KMS-11 (cell line): ENCODE measurements around the gene CACNA2D3.

Source experiments
- H2AFZ ChIP-seq: fragments of 200-600 bp; sonication (generic); 2 replicates; pipeline ENCODE4 v1.6.1; 2016; ENCODE audit warnings: antibody characterized with exemption, mixed run types, low read depth
- H3K27ac ChIP-seq: fragments of 200-600 bp; sonication (generic); 2 replicates; pipeline ENCODE4 v1.6.1; 2016; ENCODE audit warnings: mild to moderate bottlenecking, mixed run types
- H3K27me3 ChIP-seq: fragments of 200-600 bp; sonication (generic); 2 replicates; pipeline ENCODE4 v1.6.1; 2017; ENCODE audit warnings: mild to moderate bottlenecking, low read depth, mixed run types, moderate library complexity; ENCODE audit not compliant: insufficient read depth
- H3K36me3 ChIP-seq: fragments of 200-600 bp; sonication (generic); 2 replicates; pipeline ENCODE4 v1.6.1; 2017; ENCODE audit warnings: mild to moderate bottlenecking, mixed run types; ENCODE audit not compliant: insufficient read depth
- H3K4me1 ChIP-seq: fragments of 200-600 bp; sonication (generic); 2 replicates; pipeline ENCODE4 v1.6.1; 2016; ENCODE audit warnings: mild to moderate bottlenecking, low read depth, mixed run types; ENCODE audit not compliant: poor library complexity, severe bottlenecking
- H3K4me2 ChIP-seq: fragments of 200-600 bp; sonication (generic); 2 replicates; pipeline ENCODE4 v1.7.0; 2016; ENCODE audit warnings: mild to moderate bottlenecking, mixed run types
- H3K4me3 ChIP-seq: fragments of 200-600 bp; sonication (generic); IDR thresholded peaks from 2 replicates; pipeline ENCODE4 v1.6.1; 2017; ENCODE audit warnings: low read depth, low read length, mixed read lengths; ENCODE audit not compliant: insufficient read depth
- H3K79me2 ChIP-seq: fragments of 200-600 bp; sonication (generic); 2 replicates; pipeline ENCODE4 v1.6.1; 2016; ENCODE audit warnings: low read depth, mixed run types; ENCODE audit not compliant: insufficient read depth
- H3K9ac ChIP-seq: fragments of 200-600 bp; sonication (generic); 2 replicates; pipeline ENCODE4 v1.6.1; 2016; ENCODE audit warnings: mild to moderate bottlenecking, mixed run types
- H4K20me1 ChIP-seq: fragments of 200-600 bp; sonication (generic); 2 replicates; pipeline ENCODE4 v1.6.1; 2016; ENCODE audit warnings: mild to moderate bottlenecking, mixed run types; ENCODE audit not compliant: insufficient read depth
- TF ChIP-seq, protein P1 (sequence below): fragments of 200-600 bp; sonication (generic); conservative IDR thresholded peaks from 2 replicates; pipeline ENCODE4 v1.6.1; 2017; ENCODE audit warnings: low read depth, mild to moderate bottlenecking, antibody characterized with exemption, low read length, moderate library complexity, mixed read lengths

CACNA2D3 gene

DNA sequence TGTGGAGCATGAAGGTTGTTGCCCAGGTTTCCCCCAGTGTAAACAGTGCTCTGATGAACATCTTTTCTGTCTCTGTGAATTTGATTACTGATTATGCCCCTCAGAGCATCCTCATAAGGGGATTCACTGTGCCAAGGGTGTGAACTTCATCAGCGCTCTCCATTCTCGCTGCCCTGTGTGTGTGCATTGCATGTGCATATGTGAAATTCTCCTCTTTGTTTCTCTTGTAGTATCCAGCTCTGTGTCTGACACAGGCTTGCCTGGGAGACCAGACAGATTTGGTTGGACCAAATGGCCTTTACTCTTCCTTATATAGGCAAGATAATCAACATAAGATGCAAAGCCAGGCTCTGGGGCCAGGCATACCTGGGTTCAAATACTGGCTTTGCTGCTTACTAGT lies 21.9 kb downstream of the CACNA2D3 start:
- H3K4me3 ChIP-seq = no peak overlapping the region
- H3K27me3 ChIP-seq = no peaks in the 10 kb centered on the region
- no peaks in the 10 kb centered on the region for H3K36me3 ChIP-seq
- H3K4me1 ChIP-seq = no peaks in the 10 kb centered on the region
- H3K9ac ChIP-seq = no peak overlapping the region
- TF ChIP-seq, protein P1, sequence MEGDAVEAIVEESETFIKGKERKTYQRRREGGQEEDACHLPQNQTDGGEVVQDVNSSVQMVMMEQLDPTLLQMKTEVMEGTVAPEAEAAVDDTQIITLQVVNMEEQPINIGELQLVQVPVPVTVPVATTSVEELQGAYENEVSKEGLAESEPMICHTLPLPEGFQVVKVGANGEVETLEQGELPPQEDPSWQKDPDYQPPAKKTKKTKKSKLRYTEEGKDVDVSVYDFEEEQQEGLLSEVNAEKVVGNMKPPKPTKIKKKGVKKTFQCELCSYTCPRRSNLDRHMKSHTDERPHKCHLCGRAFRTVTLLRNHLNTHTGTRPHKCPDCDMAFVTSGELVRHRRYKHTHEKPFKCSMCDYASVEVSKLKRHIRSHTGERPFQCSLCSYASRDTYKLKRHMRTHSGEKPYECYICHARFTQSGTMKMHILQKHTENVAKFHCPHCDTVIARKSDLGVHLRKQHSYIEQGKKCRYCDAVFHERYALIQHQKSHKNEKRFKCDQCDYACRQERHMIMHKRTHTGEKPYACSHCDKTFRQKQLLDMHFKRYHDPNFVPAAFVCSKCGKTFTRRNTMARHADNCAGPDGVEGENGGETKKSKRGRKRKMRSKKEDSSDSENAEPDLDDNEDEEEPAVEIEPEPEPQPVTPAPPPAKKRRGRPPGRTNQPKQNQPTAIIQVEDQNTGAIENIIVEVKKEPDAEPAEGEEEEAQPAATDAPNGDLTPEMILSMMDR = no peak
- no peak overlapping the region for H3K27ac ChIP-seq
- no peaks in the 10 kb centered on the region for H3K79me2 ChIP-seq
- no peak overlapping the region for H3K4me2 ChIP-seq
- no peaks in the 10 kb centered on the region for H4K20me1 ChIP-seq
- H2AFZ ChIP-seq = no peak overlapping the region

DNA sequence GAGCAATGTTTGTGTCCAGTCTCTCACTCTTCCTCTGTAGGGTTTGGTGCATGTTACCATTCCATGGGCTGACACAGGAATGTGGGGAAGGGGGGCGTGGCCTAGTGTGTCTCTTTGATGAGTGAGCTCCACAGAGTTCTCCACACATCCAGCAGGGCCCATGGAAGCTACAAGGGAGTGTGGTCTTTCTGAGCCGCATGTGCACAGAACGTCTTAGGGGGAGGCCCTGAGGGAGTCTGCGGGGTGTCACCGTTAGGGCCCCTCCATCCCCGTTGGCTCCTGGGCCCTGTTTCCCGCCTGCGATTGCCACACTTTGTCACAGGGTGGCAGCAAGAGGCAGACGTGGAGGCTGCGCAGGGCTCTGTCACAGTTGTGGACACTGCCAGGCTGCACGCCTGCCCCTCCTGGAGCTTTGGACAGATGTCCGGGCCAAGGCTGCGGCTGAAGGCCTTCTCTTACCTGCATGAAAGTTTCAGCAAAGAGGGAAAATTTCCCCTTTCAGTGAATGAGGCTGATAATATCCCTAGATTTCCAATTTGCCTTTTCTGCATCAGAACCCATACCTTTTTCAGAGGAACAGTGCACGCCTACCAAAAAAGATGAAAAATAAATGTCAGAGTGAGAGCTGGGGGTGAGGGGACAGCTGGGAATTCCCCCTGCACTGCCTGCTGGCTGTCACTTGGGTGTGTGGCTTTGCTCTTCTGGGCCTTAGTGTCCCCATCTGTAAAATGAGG lies 24.3 kb downstream of the CACNA2D3 start:
- no peaks in the 10 kb centered on the region for H3K27me3 ChIP-seq
- no peaks in the 10 kb centered on the region for H3K79me2 ChIP-seq
- H3K4me2 ChIP-seq = no peak overlapping the region
- H3K4me1 ChIP-seq = no peaks in the 10 kb centered on the region
- no peak overlapping the region for H2AFZ ChIP-seq
- H3K4me3 ChIP-seq = no peak overlapping the region
- no peaks in the 10 kb centered on the region for H4K20me1 ChIP-seq
- H3K9ac ChIP-seq = no peak overlapping the region
- H3K36me3 ChIP-seq = no peaks in the 10 kb centered on the region
- TF ChIP-seq, protein P1 = no peak
- H3K27ac ChIP-seq = no peak overlapping the region

DNA sequence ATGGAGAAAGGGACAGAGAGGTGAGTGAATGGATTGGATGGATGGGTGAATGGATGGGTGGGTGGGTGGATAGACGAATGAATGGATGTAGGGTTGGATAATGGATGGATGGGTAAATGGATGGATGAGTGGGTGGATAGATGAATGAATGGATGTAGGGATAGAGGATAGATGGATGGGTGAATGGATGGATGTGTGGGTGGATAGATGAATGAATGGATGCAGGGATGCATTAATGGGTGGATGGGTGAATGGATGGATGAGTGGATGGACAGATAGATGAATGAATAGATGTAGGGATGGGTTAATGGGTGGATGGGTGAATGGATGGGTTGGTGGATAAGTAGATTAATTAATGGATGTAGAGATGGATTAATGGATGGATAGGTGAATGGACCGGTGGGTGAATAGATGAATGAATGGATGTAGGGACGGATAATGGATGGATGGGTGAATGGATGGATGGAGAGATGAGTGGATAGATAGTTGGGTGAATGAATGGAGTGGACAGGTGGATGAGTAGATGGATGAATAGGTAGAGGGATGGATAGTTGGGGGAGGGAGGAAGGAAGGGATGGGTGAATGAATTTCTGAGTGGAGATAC lies 28.6 kb downstream of the CACNA2D3 start:
- H3K79me2 ChIP-seq = no peaks in the 10 kb centered on the region
- no peaks in the 10 kb centered on the region for H3K27me3 ChIP-seq
- TF ChIP-seq, protein P1 = no peak

DNA sequence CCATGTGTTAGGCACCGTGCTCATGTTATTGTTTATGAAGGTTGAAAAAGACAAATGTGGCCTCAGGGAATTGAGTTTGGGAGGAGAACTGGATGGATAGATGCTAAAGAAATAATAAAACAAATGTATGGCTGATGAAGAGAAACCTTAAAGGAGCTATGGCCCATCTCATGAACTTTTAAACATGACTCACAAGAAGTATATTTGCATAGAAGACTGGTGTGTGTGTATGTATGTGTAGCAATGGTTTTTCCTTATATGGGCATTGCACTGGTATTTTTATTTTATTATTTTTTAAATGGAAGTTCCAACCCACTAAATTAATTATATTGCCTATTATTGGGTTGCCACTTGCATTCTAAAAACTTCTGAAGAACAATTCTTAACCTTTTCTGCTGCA lies 31.1 kb downstream of the CACNA2D3 start:
- no peak overlapping the region for H2AFZ ChIP-seq
- H3K4me1 ChIP-seq = no peaks in the 10 kb centered on the region
- no peaks in the 10 kb centered on the region for H3K27me3 ChIP-seq
- no peak overlapping the region for H3K4me3 ChIP-seq
- H3K79me2 ChIP-seq = no peaks in the 10 kb centered on the region
- H3K4me2 ChIP-seq = no peak overlapping the region
- H3K9ac ChIP-seq = no peak overlapping the region
- H3K27ac ChIP-seq = no peak overlapping the region
- no peaks in the 10 kb centered on the region for H4K20me1 ChIP-seq
- TF ChIP-seq, protein P1 = no peak
- H3K36me3 ChIP-seq = no peaks in the 10 kb centered on the region

More for the DNA sequence above, 28.6 kb downstream of the CACNA2D3 start:
- H3K4me1 ChIP-seq = no peaks in the 10 kb centered on the region
- H3K36me3 ChIP-seq = no peaks in the 10 kb centered on the region
- H3K4me3 ChIP-seq = no peak overlapping the region
- no peak overlapping the region for H3K4me2 ChIP-seq
- H4K20me1 ChIP-seq = no peaks in the 10 kb centered on the region
- no peak overlapping the region for H2AFZ ChIP-seq
- no peak overlapping the region for H3K27ac ChIP-seq
- H3K9ac ChIP-seq = no peak overlapping the region
